Left ventricle myocardium inferior (tissue), 1 donor: ENCODE results near the gene RABGEF1. TPM values are rescaled to one million over a fixed set of nuclear protein-coding genes. Genes with fewer than 3 reads are reported as not detected.
"Not testable (repeated sequence)": the region's sequence is repeated elsewhere in the genome, so short reads cannot be mapped to it uniquely, and the experiment has no call there.

Experiments
- DNase-seq: peaks from one replicate; pipeline ENCODE4 v3.0.0-alpha.2; 2020
- H3K27ac ChIP-seq: fragments of 200-600 bp; replicated peaks from 2 replicates; pipeline ENCODE4 v1.8.0; 2021
- H3K27me3 ChIP-seq: fragments of 200-600 bp; 2 replicates; pipeline ENCODE4 v1.8.0; 2021; ENCODE audit warnings: low read depth
- H3K36me3 ChIP-seq: fragments of 200-600 bp; 2 replicates; pipeline ENCODE4 v1.8.0; 2021
- H3K4me1 ChIP-seq: fragments of 200-600 bp; 2 replicates; pipeline ENCODE4 v1.8.0; 2021
- H3K4me3 ChIP-seq: fragments of 200-600 bp; 2 replicates; pipeline ENCODE4 v1.8.0; 2021; ENCODE audit warnings: mild to moderate bottlenecking, moderate library complexity
- H3K9me3 ChIP-seq: fragments of 200-600 bp; replicated peaks from 2 replicates; pipeline ENCODE4 v1.8.0; 2021
- CTCF ChIP-seq: fragments of 200-600 bp; IDR thresholded peaks from 2 replicates; pipeline ENCODE4 v1.8.0; 2021; ENCODE audit warnings: antibody characterized with exemption, mild to moderate bottlenecking, borderline replicate concordance
- intact Hi-C: fragments of 100-400 bp; cut with micrococcal nuclease; formaldehyde crosslinking; loops from one replicate; pipeline ENCODE4 v1.11.0; 2022
- total RNA-seq: library from RNA; stranded (reverse); fragmentation: NEBNext Ultra II Directional; extraction: Animal tissue kit (Norgen Biotek cat#: 25700); gene quantifications from one replicate; pipeline ENCODE4 v1.2.1, GENCODE V29; 2021
- donor health status: DM: no; HTN: yes; CAD: no; lungs with severe emphysema.

Gene RABGEF1
- total RNA-seq, 1 donor from 2014 or later, result 17.4 TPM

DNA sequence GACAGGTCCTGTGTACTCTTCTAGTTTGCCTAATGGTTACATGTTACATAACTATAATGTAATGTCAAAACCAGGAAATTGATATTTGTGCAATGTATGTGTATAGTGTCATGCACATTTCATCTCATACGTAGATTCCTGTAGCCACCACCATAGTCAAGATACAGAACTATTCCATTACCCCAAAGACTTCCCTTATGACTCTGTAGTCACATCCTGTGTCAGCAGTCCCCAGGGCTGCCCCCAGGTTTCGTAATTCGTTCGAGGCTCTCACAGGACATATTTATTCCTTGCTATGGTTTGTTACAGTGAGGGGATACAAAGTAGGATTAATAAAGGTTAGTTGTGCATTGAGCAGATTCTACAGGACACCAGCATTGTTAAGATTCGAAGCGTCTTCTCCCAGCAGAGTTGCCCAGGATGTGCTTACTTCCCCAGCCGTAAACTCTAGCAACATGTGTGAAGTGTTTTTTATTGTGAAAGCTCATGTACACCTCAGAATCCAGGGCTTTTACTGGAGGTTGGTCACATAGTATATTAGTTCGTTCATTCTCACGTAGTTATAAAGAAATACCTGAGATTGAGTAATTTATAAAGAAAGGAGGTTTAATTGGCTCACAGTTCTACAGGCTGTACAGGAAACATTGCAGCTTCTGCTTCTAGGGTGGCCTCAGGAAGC is 18.6 kb downstream of the RABGEF1 start:
- intact Hi-C loops, result no loop called here
- no peak overlapping the region for H3K4me3 ChIP-seq
- no peak overlapping the region for H3K27ac ChIP-seq
- no peak for DNase-seq
- no peaks in the 10 kb centered on the region for H3K27me3 ChIP-seq
- TF ChIP-seq CTCF, result no peak
- H3K36me3 ChIP-seq, result peaks cover 6% of the 10 kb centered on the region
- peaks cover 5% of the 10 kb centered on the region for H3K9me3 ChIP-seq
- H3K4me1 ChIP-seq, result peaks cover 29% of the 10 kb centered on the region

GRCh38 chr7:66763183-66763582 is 22.6 kb downstream of the RABGEF1 start:
- H3K27me3 ChIP-seq, H3K9me3 ChIP-seq, intact Hi-C loops, H3K4me3 ChIP-seq, DNase-seq, H3K36me3 ChIP-seq, H3K27ac ChIP-seq: not testable (repeated sequence)
- H3K4me1 ChIP-seq, result peaks cover 33% of the 10 kb centered on the region

DNA sequence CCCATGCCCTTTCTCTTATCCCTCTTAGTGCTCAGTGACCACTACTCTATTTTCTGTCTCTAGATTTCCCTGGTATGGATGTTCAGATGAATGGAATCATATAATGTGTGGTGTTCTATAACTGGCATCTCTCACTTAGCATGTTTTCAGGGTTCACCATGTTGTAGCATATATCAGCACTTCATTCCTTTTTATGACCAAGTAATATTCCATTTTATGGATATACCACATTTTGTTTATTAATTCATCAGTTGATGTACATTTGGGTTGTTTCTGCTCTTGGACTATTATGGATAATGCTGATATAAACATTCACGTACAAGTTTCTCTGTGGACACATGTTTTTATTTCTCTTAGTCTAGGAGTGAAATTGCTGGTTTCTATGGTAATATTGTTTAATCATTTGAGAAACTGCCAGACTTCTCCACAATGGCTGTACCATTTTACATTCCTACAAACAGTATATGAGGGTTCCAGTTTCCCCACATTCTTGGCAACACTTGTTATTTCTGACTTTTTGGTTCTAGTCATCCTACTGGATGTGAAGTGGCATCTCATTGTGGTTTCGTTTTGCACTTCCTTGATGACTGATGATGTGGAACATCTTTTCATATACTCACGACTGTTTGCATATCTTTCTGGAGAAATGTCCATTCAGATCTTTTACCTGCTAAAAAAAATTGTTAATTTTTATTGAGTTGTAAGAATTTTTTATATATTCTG is 23.3 kb downstream of the RABGEF1 start:
- intact Hi-C loops, H3K27me3 ChIP-seq: not testable (repeated sequence)
- H3K4me1 ChIP-seq, result peaks cover 27% of the 10 kb centered on the region

GRCh38 chr7:66764905-66765304 is 24.4 kb downstream of the RABGEF1 start:
- H3K4me3 ChIP-seq, intact Hi-C loops, DNase-seq, H3K27me3 ChIP-seq, H3K27ac ChIP-seq, H3K9me3 ChIP-seq, H3K36me3 ChIP-seq: not testable (repeated sequence)
- H3K4me1 ChIP-seq, result peaks cover 27% of the 10 kb centered on the region

More for the DNA sequence above, 23.3 kb downstream of the RABGEF1 start:
- not testable (repeated sequence) for H3K36me3 ChIP-seq, H3K27ac ChIP-seq, H3K9me3 ChIP-seq, DNase-seq, H3K4me3 ChIP-seq

GRCh38 chr7:66765322-66766025 is 24.9 kb downstream of the RABGEF1 start:
- intact Hi-C loops, H3K27ac ChIP-seq, H3K36me3 ChIP-seq, H3K27me3 ChIP-seq, H3K4me3 ChIP-seq, DNase-seq, H3K9me3 ChIP-seq: not testable (repeated sequence)
- peaks cover 32% of the 10 kb centered on the region for H3K4me1 ChIP-seq

DNA sequence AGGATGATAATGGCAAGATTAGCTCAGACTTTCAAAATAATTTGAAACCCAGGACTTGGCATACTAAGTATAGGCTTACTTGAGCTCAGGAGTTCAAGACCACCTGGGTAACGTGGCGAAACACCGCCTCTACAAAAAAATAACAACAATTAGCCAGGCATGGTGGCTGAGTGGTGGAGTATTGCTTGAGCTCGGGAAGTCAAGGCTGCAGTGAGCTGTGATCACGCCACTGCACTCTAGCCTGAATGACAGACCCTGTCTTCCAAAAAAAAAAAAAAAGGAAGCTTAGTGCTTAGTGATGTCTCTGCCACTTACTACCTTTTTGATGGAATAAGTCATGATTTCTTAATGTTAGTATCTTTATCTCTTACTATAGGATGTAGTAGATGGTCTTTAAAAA is 25.5 kb downstream of the RABGEF1 start:
- peaks cover 5% of the 10 kb centered on the region for H3K9me3 ChIP-seq
- no peaks in the 10 kb centered on the region for H3K27me3 ChIP-seq
- H3K36me3 ChIP-seq, result no peaks in the 10 kb centered on the region
- TF ChIP-seq CTCF, result no peak
- peaks cover 32% of the 10 kb centered on the region for H3K4me1 ChIP-seq
- H3K27ac ChIP-seq, result no peak overlapping the region
- no peak overlapping the region for H3K4me3 ChIP-seq
- no peak for DNase-seq
- intact Hi-C loops, result no loop called here

GRCh38 chr7:66767486-66767885 is 27.0 kb downstream of the RABGEF1 start:
- peaks cover 32% of the 10 kb centered on the region for H3K4me1 ChIP-seq
- H3K9me3 ChIP-seq, DNase-seq, H3K4me3 ChIP-seq, H3K36me3 ChIP-seq, H3K27me3 ChIP-seq, H3K27ac ChIP-seq, intact Hi-C loops: not testable (repeated sequence)
